Activated T-helper 2 cell treated with anti-CD3 and anti-CD28 coated beads, Interferon-gamma antibody, Interleukin-2, Interleukin-4, amounts not matched to agents 10 μg/mL and 5 μg/mL and 100 μg/mL, durations not matched to agents 14 hours and 24 hours and 36 hours (primary cell): ENCODE measurements around the gene CIRBP. TPM values are rescaled to one million over a fixed set of nuclear protein-coding genes. Genes with fewer than 3 reads are reported as not detected.

Experiments used
- DNase-seq: peaks from one replicate; pipeline ENCODE4 v3.0.0; 2021; ENCODE audit warnings: low spot score
- H3K27ac Mint-ChIP-seq: one replicate; pipeline ENCODE4 v1.8.0; 2021; ENCODE audit warnings: mixed read lengths
- H3K27me3 Mint-ChIP-seq: one replicate; pipeline ENCODE4 v1.8.0; 2021; ENCODE audit warnings: low read depth, mixed read lengths
- H3K36me3 Mint-ChIP-seq: one replicate; pipeline ENCODE4 v1.8.0; 2021; ENCODE audit warnings: low read depth, mixed read lengths
- H3K4me1 Mint-ChIP-seq: one replicate; pipeline ENCODE4 v1.8.0; 2021; ENCODE audit warnings: low read depth, mixed read lengths
- H3K4me3 Mint-ChIP-seq: one replicate; pipeline ENCODE4 v1.8.0; 2021; ENCODE audit warnings: low read depth, mild to moderate bottlenecking, moderate library complexity, mixed read lengths
- H3K9me3 Mint-ChIP-seq: one replicate; pipeline ENCODE4 v1.8.0; 2021; ENCODE audit warnings: mixed read lengths
- intact Hi-C: fragments of 100-400 bp; cut with micrococcal nuclease; formaldehyde crosslinking; loops from one replicate; pipeline ENCODE4 v1.15.1; 2023
- total RNA-seq: library from RNA; stranded (reverse); gene quantifications from 2 replicates; pipeline ENCODE4 v1.2.3, GENCODE V29; 2022

The CIRBP gene
- total RNA-seq, 1 donor from 2014 or later, result 226 TPM

- no peak overlapping the region for H3K27ac Mint-ChIP-seq
- peaks cover 29% of the 10 kb centered on the region for H3K27me3 Mint-ChIP-seq
- no peak overlapping the region for H3K4me3 Mint-ChIP-seq
- no peaks in the 10 kb centered on the region for H3K9me3 Mint-ChIP-seq
- no peak for DNase-seq
- no peaks in the 10 kb centered on the region for H3K4me1 Mint-ChIP-seq
- H3K36me3 Mint-ChIP-seq, result no peaks in the 10 kb centered on the region
- intact Hi-C loops, result no loop called here
Measured at GRCh38 chr19:1322198-1322981, 53.3 kb downstream of the CIRBP start.

- intact Hi-C loops, result no loop called here
- DNase-seq, result no peak
- Mint-ChIP-seq H3K4me3 (no peak overlapping the region), H3K27me3 (peaks cover 20% of the 10 kb centered on the region), H3K9me3 (no peaks in the 10 kb centered on the region), H3K36me3 (no peaks in the 10 kb centered on the region), H3K27ac (no peak overlapping the region), H3K4me1 (no peaks in the 10 kb centered on the region)
Measured at GRCh38 chr19:1324249-1324805, 55.2 kb downstream of the CIRBP start.

Other genes starting within 250 kb of the CIRBP start
- 137 and 138 TPM in 2 replicates for gene TMEM259, start 248.2 kb upstream of the CIRBP start, total RNA-seq
- gene RNU6-2, start 247.8 kb upstream of the CIRBP start, total RNA-seq, result not detected in 2 replicates
- 160 and 163 TPM in 2 replicates for gene CNN2, start 242.7 kb upstream of the CIRBP start, total RNA-seq
- 17.2 and 19.6 TPM in 2 replicates for gene ABCA7, start 229.2 kb upstream of the CIRBP start, total RNA-seq
- gene ARHGAP45, start 202.2 kb upstream of the CIRBP start, total RNA-seq, result 158 TPM in 2 replicates
- gene POLR2E, start 174.0 kb upstream of the CIRBP start, total RNA-seq, result 260 and 272 TPM in 2 replicates
- 257 TPM in 2 replicates for gene GPX4, start 165.3 kb upstream of the CIRBP start, total RNA-seq
- gene SBNO2, start 95.1 kb upstream of the CIRBP start, total RNA-seq, result 82.8 and 87.0 TPM in 2 replicates
- gene STK11, start 63.6 kb upstream of the CIRBP start, total RNA-seq, result 65.7 and 71.1 TPM in 2 replicates
- 3.5 and 3.7 TPM in 2 replicates for gene CBARP, start 31.3 kb upstream of the CIRBP start, total RNA-seq
- gene ATP5F1D, start 27.6 kb upstream of the CIRBP start, total RNA-seq, result 233 and 240 TPM in 2 replicates
- 84.7 and 85.4 TPM in 2 replicates for gene MIDN, start 20.7 kb upstream of the CIRBP start, total RNA-seq
- 91.7 and 99.4 TPM in 2 replicates for gene FAM174C, start 6.2 kb downstream of the CIRBP start, total RNA-seq
- not detected in 2 replicates for gene EFNA2, start 16.5 kb downstream of the CIRBP start, total RNA-seq
- gene NDUFS7, start 114.6 kb downstream of the CIRBP start, total RNA-seq, result 88.7 and 104 TPM in 2 replicates
- gene GAMT, start 132.2 kb downstream of the CIRBP start, total RNA-seq, result 30.6 and 33.9 TPM in 2 replicates
- gene DAZAP1, start 138.3 kb downstream of the CIRBP start, total RNA-seq, result 282 and 290 TPM in 2 replicates
- gene RPS15, start 169.1 kb downstream of the CIRBP start, total RNA-seq, result 1,450 and 1,471 TPM in 2 replicates
- gene APC2, start 180.8 kb downstream of the CIRBP start, total RNA-seq, result 0.07 and 0.21 TPM in 2 replicates
- gene C19orf25, start 209.9 kb downstream of the CIRBP start, total RNA-seq, result 33.0 and 37.9 TPM in 2 replicates
- 2.1 and 2.6 TPM in 2 replicates for gene PCSK4, start 221.0 kb downstream of the CIRBP start, total RNA-seq
- 1.6 and 2.1 TPM in 2 replicates for gene REEP6, start 221.8 kb downstream of the CIRBP start, total RNA-seq
- gene ADAMTSL5, start 243.7 kb downstream of the CIRBP start, total RNA-seq, result 4.9 and 6.4 TPM in 2 replicates